GM19452 (cell line): ENCODE data around the gene WDFY4.

Experiments
- ATAC-seq: cut with Tn5 transposase; IDR thresholded peaks from one replicate; pipeline ENCODE4 v1.9.1; 2021; ENCODE audit not compliant: unreplicated experiment

The WDFY4 gene

DNA sequence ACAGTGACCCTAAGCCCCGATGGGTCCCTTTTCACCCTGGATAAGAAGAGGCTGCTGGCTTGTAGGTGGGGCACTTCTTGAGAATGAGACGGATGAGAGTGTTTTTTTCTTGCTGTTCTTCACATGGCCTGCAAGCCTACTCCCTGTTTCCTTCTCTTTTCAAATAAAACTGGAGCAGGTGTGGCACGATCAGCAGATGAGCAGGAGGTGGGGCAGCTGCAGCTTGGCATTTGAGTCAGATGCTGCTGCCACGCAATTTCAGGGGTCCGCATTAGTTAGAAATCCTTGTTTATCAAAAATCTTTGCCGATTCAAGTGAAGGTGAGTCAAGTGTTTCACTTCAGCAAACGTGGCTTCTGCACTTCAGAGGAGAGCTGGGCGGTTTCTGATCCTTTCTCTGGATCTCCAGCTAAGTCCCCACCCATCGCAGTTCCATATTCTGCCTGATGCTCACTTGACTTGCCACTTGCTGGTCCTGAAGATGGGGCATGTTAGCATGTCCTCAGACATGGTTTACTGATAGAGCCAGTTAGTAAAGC, 20.8 kb downstream of the WDFY4 start:
- ATAC-seq = no peak

DNA sequence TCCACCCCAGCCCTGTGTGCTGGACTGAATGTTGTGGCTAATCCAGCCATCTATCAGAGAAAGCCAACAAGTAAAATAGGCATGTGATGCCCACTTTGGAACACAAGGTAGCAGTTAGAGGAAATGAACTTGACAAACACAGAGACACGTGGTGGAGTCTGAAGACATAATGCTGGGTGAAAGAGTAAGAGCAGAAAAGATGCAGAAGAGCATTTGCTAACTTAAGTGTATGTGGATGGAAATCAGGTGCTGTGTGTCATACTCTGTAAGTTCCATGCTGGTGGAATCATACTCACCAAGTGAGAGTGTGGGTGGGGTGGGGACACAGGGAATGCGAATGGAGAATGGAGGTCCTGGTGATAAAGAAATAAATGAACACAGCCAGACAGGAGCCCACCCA, 22.8 kb downstream of the WDFY4 start:
- ATAC-seq = no peak

DNA sequence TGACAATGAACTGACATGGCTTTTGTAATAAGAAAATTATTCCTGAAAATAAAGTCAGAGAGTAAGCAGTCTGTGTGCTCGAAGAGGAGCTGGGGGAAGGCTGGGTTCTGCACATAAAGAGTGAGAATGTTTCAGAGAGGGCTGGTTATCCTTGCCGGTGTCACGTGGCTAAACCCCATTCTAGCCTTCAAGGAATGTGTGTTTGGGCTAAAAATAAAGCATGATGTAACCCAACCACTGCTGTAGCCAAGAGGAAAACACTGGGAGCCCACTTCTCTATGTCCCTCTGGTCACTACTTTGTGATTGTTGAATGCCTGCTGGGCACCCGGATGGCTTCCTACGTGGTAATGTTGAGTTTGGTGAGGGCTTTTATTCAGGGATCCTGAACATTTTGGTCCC, 23.5 kb downstream of the WDFY4 start:
- ATAC-seq = no peak

DNA sequence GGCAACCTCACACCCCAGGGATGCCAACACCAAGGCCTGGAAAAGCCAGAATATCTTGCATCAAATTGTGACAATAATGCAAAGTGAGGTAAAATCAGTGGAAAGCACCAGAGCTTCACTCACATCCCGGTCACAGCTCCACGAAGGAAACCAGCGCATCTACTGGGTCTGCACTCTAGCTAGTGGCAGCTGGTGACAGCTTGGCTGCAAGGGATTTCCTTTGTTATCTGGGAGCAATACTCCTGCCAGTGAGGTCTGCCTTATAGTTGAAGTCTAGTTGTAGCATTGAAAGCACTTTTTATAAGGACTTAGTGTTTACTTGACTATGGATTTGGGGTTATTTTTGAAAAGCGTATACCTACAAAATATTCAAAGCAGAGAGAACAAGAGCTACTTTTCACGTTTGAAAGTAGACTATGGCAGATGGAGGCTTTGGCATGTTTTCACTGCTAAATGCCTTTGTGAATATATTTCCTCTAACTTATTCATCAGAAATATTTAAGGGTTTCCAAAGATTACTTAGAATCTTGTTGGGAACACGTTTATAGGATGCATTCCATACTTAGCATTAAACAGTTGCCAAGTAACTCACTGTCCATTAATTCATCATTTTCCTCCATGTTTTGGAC, 26.1 kb downstream of the WDFY4 start:
- no peak for ATAC-seq

DNA sequence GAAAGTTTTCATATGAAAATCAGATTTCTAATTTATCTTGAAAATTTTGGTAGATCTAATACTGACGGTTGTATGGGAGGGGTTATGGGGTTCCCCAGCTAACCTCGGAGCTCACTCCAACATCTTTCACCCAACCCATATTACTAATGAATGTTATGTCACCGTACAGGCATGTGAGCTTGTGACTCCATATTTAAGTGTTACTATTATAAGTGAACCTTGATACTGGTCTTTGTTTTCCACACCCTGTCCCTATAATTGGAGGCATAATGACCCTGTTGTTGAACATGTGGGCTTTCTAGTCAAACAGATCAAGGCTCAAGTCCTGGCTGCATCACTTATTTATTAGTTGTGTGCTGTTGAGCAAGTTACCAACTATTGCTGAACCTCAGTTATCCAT, 27.2 kb downstream of the WDFY4 start:
- ATAC-seq = no peak

DNA sequence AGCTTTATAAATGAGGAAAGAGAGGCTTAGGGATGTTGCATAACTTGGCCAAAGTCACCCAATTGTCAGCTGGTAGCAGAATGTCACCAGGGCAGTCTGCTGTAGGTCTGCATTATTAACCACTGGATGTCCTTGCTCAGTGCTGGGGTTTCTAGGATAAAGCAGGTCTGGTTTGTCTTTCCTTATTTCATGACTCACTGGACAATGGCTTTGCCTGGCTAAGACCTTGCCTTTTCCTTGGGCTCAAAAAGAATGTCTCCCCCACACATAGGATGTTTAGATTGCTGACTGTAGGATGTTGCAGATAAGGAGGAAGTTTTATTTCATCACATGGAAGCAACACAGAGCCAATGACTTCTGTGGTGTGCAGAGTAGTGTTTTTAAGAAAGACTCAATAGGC, 29.4 kb downstream of the WDFY4 start:
- no peak for ATAC-seq

DNA sequence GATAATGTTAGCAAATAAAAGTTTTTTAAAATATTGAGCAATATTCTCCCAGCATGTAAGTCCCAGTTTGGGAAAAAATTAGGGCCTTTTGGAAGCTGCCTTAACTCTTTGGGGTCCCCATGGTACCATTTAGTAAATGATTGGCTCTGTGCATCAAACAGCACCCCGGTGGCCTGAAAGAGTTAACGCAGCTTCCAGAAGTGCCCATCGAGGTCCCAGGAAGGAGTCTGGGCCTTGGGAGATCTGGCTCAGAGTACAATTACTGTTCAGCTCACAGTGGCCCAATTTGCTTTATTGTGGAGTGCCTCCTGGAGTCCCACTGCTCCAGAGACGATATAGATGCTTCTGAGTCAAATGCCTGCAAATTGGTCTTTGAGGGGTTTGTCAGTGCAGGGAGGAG, 31.7 kb downstream of the WDFY4 start:
- ATAC-seq = no peak

DNA sequence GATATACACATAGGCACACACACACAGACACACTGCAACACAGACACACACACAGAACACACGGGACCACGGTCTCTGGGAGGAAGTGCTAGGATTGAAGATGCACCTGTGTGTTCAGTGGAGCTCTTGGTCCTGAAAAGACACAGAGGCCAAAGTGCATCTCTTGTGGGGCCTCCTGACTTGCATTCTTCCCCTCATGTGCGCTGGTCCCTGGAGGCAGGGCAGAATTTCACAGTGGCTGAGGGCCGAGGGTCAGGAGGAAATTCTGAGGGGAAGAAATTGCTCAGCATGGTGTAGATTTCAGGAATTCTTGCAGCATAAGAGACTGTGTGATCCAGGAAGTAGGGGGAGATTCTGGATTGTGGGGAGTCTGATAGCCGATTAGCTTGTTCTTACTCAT, 35.9 kb downstream of the WDFY4 start:
- no peak for ATAC-seq

DNA sequence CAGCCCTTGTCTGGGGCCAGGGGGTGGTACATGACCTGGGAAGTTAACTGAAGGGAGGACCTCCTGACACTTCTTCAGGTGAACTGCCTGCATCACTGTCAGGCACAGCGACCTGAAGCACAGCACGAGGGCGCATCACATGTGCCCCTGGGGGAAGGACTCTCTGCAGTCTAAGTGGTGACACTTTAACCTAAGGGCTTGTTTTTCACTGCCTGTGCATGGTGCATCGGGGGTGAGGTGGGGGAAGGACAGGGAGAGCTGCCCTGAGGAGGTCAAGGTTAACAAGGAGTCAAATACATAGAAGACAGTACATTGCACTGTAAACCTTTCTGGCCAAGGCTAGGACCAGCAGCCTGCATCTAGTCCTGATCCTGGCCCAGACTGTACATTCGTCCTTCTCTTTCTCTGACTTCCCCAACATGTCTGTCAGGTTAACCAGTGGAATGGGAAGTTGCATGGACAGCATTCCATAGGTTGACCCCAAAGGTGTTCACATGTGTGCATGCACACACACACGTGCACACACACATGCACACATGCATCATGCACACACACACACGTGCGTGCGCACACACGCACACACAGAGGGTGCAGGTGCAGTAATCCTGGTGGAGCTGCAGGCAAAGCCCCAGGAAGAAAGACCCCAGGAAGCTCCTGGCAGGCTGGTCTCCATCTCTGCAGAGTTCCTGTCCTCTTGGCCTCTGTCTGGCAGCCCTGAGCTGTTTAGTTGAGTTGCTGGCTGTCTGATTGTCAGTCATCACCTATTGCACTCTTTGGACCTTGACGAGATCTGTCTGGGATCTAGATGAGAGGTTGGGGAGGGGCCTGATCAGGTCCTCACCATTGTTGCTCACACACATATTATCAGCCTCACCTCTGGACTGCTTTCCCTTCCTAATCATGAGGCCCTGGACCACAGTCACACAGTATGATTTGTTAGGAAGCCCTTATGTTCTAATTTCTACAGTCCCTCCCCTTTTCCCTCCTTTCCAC, 37.8 kb downstream of the WDFY4 start:
- no peak for ATAC-seq

DNA sequence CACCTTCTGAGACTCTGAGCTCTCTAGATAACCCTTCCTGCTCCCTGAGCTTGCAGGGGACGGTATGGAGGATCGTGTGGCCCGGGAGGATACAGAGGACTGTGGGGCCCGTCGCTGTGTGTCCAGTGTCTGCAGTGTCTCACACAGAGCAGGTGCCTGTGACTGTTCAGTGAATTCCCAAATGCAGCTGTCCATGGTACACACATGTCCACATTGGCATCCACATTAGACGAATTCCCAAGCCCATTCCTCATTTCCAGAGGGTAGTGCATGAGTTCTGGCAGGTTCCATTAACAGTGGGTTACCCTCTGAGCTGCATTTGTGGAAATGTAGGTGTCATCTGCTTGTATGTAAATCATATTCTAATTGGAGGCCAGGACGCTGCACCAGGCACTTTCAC, 39.5 kb downstream of the WDFY4 start:
- no peak for ATAC-seq

DNA sequence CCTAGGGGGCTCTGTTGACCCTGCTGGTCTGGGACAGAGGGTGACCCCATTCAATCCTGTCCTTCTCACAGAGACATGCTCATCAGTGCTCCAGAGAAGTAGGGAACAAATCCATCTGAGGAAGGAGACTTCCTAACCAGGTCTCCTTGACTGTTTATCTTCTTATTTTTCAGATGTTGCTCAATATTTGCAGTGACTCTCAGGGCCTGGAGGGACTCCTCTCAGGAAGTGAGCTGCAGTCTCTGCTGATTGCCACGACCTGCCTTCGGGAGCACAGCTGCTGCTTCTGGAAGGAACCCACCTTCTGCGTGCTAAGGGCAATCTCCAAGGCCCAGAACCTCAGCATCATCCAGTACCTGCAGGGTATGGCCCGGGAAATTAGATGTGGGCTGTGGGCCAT, 41.0 kb downstream of the WDFY4 start:
- no peak for ATAC-seq

DNA sequence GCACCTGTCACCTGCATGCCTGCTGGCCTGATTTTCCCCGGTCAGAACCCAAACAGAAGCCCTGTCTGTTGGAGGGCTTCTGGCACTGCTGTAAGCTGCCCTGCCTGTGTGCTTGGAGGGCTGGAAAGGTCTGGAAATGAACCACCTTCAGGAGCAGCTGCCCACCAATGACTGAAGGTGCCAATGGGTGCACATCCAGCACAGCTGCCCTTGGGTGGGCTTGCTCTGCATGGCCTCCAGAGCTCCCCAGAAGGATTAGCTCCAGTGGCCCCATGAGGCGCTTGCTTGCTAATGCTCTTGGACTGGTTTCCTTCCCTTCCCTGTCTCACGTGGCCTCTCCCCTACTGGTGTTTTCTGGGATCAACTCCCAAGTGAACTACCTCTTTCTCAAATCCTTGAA, 43.2 kb downstream of the WDFY4 start:
- ATAC-seq = no peak

DNA sequence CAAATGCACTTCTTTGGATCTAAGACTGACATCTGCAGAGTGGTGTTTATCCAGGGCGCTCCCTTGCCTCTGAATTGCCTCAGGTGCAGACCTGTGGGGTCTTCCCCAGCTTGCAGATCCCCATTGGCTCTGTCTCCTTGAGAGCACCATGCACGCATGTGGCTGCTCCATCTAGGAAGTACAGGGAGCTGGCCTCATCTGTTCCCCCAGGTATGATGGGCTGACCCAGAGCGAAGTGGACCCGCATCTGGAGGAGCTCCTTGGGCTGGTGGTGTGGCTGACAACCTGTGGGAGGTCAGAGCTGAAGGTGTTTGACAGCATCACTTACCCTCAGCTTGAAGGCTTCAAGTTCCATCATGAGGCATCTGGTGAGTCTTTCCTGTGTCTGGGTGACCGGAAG, 44.5 kb downstream of the WDFY4 start:
- no peak for ATAC-seq

DNA sequence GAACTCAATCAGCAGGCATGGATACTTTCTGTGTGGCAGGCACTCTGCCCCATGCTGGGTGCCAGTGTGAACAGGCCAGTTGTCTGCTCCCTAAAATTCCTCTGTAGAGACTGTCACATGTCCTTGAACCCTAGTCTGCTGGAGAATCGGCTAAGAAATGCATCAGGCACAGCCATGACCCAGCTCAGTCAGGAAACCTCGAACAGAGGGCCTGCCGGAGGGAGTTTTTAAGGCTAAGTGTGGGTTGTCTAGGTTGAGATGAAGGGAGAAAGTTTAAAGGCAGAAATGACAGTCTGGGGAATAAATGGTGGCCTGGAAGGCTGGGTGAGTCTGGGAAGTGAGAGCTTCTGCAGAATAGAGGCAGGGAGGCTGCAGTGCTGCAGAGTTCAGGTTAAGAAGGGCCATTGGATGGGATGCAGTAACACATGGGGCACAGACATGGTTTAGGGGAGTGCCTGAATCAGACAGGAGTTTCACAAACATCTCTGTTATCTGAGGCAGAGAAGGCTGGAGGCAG, 45.3 kb downstream of the WDFY4 start:
- no peak for ATAC-seq

DNA sequence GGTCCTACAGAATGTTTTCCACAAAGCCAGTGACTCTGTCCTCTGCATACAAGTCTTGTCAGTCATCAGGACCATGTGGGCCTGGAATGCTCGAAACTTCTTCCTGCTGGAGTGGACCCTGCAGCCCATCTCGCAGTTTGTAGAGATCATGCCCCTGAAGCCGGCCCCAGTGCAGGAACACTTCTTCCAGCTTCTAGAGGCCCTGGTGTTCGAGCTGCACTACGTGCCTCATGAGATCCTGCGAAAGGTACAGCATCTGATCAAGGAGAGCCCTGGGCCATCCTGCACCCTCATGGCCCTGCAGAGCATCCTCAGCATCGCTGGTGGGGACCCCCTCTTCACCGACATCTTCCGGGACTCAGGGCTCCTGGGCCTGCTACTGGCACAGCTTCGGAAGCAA, 46.5 kb downstream of the WDFY4 start:
- ATAC-seq = no peak

DNA sequence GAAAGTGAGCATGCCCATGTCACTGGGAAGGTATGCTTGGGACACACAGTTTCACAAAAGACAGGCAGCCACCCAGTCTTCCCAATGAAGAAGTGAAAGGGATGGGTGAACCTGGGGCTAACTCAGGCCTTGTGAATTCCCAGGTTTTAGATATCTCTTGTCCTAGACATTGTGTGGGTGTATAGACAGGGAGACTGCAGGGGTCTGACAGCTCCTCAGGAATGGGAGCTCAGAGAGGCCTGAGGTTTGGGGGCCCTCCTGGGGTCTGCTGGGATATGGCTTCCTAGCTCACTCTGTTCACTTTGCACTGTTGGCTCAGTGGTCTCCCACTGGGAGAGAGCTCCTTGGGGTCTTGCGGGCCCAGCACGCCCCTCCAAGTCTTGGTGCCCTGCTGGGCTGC, 47.0 kb downstream of the WDFY4 start:
- ATAC-seq = no peak

DNA sequence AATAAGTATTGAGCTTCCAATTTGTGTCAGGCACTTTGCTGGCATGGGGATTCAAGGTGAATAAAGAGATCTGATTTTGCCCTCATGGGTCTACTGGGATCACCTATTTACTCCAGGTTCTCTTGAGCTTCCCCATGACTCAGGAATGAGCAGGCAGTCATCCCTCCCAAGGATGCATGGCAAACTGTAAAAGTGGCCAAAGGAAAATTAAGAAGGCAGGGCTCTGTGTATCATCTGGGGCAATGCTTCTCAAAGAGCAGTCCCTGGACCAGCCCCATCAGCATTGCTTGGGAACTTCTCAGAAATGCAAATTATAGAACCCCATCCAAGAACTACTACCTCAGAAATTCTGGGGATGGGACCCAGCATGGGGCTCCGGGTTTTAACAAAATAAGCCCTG, 48.7 kb downstream of the WDFY4 start:
- no peak for ATAC-seq

DNA sequence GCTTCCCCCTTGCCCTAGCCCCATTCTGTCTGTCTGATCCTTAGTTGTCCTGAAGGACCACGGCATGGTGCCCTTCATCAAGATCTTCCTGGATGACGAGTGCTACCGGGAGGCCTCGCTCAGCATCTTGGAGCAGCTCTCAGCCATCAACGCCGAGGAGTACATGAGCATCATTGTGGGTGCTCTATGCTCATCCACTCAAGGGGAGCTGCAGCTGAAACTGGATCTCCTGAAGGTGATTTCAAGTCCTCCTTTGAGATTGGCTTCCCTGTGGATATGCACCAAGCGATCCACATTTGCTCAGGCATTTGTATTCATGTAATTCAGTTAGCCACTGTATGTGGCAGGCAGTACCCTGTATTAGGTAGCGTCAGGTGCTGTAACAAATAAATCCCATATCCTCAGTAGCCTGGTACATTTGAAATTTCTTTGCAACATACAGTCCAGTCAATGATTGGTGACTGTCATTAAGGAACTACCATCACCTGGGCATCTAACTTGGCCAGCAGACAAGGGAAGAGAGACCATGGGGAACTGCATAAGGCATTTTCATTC, 51.2 kb downstream of the WDFY4 start:
- ATAC-seq = no peak

DNA sequence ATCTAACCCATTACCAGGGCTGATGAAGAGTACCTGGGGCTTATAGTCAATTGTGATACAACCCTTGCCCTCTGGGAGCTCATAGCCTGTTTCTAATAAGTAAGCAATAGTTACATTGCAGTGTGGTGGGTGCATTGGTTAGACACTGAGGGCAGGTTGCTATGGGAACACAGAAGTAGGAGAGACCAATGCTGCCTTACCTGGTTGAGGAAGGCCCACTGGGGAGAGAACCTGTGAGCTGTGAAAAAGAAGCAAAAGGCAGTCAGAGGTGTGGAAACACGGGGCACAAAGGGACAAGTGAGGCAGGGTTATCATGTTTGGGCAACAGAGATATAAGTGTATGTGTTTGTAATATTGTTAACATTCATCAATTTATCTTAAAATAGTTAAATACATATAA, 51.9 kb downstream of the WDFY4 start:
- ATAC-seq = no peak

DNA sequence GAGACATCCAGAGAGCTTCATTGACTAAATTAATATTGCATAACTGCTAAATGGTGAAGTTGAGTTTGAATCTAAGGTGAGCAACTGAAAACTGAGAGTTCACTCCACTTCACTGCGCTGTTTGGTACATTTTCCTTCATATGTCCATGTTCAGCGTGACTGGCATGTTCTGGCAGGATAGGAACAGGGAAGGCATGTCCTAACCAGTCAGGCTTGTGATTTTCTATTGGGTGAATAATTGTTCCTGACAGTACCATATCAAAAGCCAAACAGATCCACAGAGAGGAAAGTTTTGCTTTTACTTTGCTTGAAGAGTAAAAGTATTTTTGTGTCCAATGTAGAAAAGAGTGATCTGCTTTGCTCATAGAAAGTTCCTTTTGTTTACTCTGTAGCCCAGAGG, 53.2 kb downstream of the WDFY4 start:
- ATAC-seq = no peak

DNA sequence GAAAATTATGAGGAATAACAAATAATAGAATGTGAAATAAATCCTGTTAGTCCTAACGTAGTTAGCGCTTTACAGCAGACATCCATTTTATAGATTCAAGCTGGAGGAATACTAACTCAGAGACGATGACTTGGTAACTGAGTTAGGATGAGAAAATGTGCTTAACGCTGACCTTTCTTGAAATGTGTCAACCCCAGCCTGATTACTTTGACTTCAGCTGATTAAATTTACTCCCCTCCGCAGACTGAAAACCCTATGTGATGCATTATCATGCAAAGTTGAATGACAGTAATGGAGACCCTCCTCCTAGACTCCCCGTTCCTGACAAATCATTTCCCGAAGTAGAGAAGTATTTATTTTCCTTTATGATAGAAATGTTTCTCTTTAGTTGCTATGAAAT, 54.5 kb downstream of the WDFY4 start:
- no peak for ATAC-seq
